ENCODE data around the gene AGBL3. TPM values are rescaled to one million over a fixed set of nuclear protein-coding genes. Genes with fewer than 3 reads are reported as not detected.

AGBL3 gene
- total and polyA plus RNA-seq, 2 of the 8 experiments (the other 6 are each of a cell fraction or from before 2014, with no cell fraction given): 1.1 to 1.9 TPM

- peak; percentile 59 to 71 for TF ChIP-seq RAD21 (IDR thresholded peaks at IDR 0.05 in 1 of 2, conservative IDR thresholded peaks at IDR 0.05 in 1 of 2; ENCODE audit: low read depth in 2 of 2, low read length in 2 of 2)
- TF ChIP-seq, protein P1, sequence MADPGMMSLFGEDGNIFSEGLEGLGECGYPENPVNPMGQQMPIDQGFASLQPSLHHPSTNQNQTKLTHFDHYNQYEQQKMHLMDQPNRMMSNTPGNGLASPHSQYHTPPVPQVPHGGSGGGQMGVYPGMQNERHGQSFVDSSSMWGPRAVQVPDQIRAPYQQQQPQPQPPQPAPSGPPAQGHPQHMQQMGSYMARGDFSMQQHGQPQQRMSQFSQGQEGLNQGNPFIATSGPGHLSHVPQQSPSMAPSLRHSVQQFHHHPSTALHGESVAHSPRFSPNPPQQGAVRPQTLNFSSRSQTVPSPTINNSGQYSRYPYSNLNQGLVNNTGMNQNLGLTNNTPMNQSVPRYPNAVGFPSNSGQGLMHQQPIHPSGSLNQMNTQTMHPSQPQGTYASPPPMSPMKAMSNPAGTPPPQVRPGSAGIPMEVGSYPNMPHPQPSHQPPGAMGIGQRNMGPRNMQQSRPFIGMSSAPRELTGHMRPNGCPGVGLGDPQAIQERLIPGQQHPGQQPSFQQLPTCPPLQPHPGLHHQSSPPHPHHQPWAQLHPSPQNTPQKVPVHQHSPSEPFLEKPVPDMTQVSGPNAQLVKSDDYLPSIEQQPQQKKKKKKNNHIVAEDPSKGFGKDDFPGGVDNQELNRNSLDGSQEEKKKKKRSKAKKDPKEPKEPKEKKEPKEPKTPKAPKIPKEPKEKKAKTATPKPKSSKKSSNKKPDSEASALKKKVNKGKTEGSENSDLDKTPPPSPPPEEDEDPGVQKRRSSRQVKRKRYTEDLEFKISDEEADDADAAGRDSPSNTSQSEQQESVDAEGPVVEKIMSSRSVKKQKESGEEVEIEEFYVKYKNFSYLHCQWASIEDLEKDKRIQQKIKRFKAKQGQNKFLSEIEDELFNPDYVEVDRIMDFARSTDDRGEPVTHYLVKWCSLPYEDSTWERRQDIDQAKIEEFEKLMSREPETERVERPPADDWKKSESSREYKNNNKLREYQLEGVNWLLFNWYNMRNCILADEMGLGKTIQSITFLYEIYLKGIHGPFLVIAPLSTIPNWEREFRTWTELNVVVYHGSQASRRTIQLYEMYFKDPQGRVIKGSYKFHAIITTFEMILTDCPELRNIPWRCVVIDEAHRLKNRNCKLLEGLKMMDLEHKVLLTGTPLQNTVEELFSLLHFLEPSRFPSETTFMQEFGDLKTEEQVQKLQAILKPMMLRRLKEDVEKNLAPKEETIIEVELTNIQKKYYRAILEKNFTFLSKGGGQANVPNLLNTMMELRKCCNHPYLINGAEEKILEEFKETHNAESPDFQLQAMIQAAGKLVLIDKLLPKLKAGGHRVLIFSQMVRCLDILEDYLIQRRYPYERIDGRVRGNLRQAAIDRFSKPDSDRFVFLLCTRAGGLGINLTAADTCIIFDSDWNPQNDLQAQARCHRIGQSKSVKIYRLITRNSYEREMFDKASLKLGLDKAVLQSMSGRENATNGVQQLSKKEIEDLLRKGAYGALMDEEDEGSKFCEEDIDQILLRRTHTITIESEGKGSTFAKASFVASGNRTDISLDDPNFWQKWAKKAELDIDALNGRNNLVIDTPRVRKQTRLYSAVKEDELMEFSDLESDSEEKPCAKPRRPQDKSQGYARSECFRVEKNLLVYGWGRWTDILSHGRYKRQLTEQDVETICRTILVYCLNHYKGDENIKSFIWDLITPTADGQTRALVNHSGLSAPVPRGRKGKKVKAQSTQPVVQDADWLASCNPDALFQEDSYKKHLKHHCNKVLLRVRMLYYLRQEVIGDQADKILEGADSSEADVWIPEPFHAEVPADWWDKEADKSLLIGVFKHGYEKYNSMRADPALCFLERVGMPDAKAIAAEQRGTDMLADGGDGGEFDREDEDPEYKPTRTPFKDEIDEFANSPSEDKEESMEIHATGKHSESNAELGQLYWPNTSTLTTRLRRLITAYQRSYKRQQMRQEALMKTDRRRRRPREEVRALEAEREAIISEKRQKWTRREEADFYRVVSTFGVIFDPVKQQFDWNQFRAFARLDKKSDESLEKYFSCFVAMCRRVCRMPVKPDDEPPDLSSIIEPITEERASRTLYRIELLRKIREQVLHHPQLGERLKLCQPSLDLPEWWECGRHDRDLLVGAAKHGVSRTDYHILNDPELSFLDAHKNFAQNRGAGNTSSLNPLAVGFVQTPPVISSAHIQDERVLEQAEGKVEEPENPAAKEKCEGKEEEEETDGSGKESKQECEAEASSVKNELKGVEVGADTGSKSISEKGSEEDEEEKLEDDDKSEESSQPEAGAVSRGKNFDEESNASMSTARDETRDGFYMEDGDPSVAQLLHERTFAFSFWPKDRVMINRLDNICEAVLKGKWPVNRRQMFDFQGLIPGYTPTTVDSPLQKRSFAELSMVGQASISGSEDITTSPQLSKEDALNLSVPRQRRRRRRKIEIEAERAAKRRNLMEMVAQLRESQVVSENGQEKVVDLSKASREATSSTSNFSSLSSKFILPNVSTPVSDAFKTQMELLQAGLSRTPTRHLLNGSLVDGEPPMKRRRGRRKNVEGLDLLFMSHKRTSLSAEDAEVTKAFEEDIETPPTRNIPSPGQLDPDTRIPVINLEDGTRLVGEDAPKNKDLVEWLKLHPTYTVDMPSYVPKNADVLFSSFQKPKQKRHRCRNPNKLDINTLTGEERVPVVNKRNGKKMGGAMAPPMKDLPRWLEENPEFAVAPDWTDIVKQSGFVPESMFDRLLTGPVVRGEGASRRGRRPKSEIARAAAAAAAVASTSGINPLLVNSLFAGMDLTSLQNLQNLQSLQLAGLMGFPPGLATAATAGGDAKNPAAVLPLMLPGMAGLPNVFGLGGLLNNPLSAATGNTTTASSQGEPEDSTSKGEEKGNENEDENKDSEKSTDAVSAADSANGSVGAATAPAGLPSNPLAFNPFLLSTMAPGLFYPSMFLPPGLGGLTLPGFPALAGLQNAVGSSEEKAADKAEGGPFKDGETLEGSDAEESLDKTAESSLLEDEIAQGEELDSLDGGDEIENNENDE (IDR thresholded peaks at IDR 0.05; ENCODE audit: insufficient replicate concordance, low read length): no peak
- TF ChIP-seq CBX8 (IDR thresholded peaks at IDR 0.05; ENCODE audit: borderline replicate concordance, low read depth, low read length): no peak
- no peak for TF ChIP-seq SIX5 (IDR thresholded peaks at IDR 0.05; ENCODE audit: low read depth, low read length)
- no peak for TF ChIP-seq CHD1 (IDR thresholded peaks at IDR 0.05; ENCODE audit: low read depth, low read length)
- TF ChIP-seq CTBP2 (IDR thresholded peaks at IDR 0.05; ENCODE audit: borderline replicate concordance, insufficient read depth, insufficient read length, low read length): no peak
- no peak for TF ChIP-seq BRCA1 (IDR thresholded peaks at IDR 0.05; ENCODE audit: low read depth, low read length)
- TF ChIP-seq TCF12 (IDR thresholded peaks at IDR 0.05; ENCODE audit: low read depth, low read length): 0 out of 2 replicates have a peak, but pooled peaks have one; percentile 24
- TF ChIP-seq, protein P2, sequence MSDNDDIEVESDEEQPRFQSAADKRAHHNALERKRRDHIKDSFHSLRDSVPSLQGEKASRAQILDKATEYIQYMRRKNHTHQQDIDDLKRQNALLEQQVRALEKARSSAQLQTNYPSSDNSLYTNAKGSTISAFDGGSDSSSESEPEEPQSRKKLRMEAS (IDR thresholded peaks at IDR 0.05): 0 out of 2 replicates have a peak, but pooled peaks have one; percentile 32
Observed at GRCh38 chr7:135169141-135169963, 183.0 kb downstream of the AGBL3 start (continued).

Measured in H1 (cell line).